Testis (tissue), 2 donors: ENCODE data around the gene LEAP2.

ENCODE experiments used
- CTCF ChIP-seq, 3 experiments: fragments of 450-650 bp in 2 of 3; fragments of 200-600 bp in 1 of 3; sonication (generic) in 1 of 3; IDR thresholded peaks; one replicate each; pipeline ENCODE4 v1.5.1; 2016 to 2019; ENCODE audit warnings: antibody characterized with exemption in 3 of 3, mild to moderate bottlenecking in 2 of 3, moderate library complexity in 1 of 3
- POLR2A ChIP-seq: fragments of 450-650 bp; IDR thresholded peaks from one replicate; pipeline ENCODE4 v1.6.1; 2017; ENCODE audit warnings: antibody characterized with exemption, mild to moderate bottlenecking, moderate library complexity

DNA sequence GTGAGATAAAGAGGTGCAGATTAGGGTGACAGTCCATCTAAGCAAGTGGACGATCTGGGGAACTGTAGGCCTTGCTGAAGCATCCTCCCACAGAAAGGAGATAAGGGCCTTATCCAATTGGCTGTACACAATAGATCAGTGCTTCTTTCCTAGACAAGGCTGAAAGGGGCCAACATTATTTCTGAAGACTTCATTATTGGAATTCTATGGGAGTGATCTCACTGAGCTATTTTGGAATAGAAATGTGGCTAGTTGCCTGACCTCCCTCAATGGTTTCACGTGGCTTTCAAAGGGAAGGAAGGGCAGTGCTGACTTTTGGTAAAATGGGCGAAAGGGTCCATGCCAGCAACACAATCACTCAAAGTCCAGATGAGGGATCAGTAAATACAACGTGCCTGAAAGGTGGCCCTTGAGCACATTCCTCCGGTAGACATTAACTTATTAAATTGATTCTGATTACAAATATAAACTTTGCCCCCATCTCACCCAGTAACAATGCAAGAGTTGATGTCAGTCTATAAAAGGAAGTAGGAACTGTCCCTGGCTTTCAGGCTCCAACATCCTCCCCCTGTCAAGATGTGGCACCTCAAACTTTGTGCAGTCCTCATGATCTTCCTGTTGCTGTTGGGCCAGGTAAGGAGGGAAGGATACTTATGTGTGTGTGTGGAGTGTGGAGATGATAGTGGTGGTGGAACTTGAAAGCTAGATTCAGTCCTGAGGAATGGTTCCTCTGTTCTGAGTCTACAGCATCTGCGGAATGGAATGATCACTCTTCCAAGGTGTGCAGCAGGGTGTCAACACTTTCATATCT is at the start of gene LEAP2:
- TF ChIP-seq CTCF (IDR thresholded peaks at IDR 0.05) (no peak), POLR2A (no peak)
